GM21825 (cell line): ENCODE results near the gene RAP1GAP2.

Source experiments
- ATAC-seq: cut with Tn5 transposase; IDR thresholded peaks from one replicate; pipeline ENCODE4 v1.9.1; 2021; ENCODE audit warnings: mild to moderate bottlenecking, moderate library complexity; ENCODE audit not compliant: unreplicated experiment

Gene RAP1GAP2

DNA sequence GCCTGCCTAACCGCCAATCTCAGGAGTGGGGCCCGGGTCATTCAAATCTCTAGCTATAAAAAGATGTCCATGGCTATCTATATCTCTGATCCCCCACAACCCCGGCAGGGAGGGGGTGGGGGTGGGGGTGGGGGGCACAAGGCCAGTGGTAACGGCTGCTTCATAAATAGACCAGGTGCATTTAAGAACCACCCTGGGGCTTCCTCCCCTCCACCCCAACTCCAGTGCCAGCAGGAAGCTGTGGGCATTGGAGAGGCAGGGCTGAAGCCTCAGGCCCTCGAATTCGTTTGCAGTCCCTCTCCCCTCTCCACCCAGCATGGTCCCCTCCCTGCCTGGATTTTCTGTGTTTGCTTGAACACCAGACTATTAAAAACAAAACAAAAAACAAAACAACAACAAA is 56.0 kb downstream of the RAP1GAP2 start:
- no peak for ATAC-seq

DNA sequence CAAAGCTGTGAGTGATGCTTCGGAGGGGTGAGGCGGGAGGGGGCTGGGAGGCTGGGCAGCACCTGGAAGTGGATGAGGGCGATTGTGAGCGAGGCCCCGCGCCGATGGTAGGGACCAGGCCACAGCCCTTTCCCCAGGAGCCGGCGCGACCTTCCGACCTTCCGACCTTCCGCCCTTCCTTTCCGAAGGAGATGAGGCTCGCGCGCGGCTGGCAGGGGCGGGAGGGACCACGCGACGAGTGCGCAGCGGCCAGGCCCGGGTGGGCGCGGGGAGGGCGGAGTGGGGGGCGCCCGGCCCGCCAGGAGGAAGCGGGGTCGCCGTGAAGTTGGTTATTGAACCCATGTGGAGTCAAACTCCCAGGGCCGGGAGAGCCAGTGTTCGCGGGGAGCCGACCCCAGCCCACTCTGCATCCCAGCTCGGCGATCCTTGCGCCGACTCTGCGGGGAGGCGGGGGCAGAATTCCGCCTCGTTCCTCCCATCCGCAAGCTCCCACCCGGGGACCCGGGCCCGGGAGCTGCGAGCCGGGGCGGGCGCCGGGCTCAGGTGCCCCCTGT is 56.6 kb downstream of the RAP1GAP2 start:
- ATAC-seq, result no peak

DNA sequence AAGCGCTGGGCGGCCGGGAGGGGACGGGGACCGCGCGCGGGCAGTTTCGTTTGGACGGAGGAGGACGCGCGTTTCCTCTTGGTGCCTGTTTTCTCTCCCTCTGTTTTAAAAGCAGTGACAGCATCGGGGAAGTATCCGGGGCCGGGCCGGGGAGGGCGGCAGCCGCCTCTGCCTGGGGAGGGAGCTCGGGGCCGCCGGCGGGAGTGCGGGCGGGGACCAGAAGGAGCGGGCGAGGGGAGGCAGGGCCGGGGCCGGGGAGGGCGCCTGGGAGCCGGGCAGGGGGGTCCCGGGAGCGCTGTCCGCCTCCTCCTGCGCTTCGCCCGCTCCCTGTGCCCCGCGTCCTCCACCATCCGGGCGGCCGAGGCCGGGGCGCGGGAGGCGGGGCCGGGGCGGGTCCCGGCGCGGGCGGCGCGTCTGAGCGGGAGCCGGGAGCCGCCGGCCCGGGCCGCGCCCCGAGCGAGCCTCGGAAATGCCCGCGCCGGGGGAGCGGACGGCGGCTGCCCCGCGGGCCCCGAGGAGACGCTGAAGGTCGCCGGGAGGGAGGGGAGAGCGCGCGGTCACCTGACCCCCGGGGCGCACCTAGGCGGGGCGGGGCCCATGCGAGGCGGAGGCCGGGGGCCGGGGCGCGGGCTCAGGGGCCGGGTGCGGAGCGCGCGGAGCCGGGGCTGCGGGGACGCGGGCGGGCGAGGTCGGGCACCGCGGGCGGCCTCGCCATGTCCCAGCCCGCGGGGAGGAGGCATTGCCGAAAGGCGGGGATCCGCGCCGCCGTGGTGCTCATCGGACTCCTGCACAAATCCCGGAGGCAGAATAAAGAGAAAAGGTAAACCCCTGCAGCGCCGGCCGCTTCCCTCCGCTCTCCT is 57.3 kb downstream of the RAP1GAP2 start:
- ATAC-seq, result no peak

DNA sequence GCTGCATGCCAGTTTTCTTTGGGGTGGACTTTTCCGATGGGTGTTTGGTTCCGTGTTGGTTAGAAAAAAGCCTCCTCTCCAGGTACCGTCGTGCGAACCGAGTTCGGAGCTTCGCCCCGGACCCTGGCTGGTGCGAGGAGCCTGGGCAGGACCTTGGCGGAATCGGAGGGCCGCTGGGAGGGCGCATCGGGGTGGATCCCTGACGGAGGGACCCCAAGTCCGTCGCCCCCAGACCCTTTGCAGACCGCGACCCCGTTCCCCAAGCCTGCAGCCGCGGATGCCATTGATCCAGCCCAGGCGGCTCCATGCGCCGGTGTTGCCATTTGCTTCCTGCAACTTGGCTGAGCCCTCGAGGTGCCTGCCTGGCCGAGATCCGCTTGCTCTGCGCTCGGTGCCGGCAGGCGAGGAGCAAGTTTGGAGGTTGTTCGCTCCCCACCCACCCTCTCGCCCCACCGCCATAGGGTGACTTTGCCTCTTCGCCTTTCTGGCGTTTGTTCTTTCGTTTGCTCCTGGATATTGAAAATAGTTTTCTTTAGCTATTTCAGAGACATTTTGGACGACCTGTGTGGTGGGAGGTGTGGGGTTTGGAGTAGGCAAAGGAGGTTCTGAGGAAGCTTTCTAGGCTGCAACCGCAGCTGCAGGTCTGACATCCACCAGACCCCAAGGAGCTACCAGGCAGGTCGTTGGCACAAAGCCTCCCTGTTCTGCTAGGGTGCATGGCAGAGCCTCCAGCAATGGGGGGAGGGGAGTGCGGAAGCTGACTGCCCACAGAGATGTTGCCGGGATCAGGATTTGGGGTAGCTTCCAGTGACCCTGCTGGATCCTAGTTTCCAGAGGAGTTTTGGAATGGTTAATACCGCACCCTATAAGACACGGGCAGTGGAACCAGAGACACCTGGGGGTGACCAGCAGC is 58.2 kb downstream of the RAP1GAP2 start:
- ATAC-seq, result no peak

DNA sequence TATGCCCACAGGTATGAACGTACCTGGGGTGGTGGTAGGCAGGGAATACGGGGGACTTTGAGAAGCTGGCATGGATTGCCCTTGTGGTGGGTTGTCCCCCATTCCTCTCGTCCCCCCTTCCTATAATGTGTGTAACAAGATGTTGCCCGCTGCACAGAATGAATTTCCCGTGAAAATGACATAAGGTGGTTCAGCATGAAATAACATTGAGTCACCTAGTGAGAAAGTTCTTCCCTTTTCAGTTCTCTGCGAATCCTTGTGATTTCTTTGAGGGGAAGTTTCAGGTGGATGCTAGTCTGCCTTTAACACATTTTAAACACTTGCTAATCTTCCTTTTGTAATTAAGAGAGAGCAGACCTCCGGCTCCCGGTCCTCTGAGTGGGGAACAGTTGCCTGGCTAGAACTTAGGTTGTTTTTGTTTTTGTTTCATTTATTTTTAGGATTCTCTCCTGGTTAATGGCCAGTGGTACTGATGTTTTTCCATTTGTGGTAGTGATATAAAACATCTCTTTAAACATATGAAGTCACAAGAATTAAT is 58.9 kb downstream of the RAP1GAP2 start:
- ATAC-seq, result no peak

DNA sequence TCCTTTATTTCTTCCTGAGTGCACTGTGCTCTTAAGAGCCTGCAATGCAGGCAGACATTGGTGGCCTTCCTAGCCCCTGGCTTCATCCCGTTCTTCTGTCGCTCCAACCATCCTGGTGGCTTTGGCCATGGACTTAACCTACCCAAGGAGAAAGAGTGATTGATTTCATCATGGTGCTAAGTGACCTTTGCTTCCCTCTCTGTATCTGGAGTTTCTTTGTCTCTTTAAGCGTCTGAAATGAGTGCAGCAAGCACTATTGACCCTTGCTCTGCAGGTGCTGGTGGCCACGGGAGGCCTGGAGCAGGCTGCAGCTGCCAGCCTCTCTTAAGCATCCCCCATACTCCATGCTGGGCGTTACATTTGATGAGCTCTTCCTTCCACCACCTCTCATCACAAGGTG is 60.5 kb downstream of the RAP1GAP2 start:
- no peak for ATAC-seq

DNA sequence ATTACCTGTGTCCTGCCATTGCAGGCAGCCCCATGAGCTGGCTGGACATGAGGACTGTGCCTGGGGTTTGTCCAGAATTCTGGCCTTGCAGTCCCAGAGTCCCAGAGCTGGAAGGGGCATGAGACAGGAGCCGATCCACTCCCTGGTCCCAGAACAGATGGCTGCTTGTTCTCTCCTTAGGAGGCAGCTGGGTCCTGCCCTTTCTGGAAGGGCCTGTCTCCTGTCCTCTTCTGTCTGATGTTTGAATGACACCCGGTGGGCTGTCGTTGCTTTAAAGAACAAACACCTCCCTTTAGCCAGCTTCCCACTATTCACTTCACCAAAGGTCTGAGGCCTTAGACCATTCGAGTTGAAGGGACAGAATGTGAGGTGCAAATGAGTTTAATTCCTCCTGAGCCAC is 63.8 kb downstream of the RAP1GAP2 start:
- no peak for ATAC-seq

DNA sequence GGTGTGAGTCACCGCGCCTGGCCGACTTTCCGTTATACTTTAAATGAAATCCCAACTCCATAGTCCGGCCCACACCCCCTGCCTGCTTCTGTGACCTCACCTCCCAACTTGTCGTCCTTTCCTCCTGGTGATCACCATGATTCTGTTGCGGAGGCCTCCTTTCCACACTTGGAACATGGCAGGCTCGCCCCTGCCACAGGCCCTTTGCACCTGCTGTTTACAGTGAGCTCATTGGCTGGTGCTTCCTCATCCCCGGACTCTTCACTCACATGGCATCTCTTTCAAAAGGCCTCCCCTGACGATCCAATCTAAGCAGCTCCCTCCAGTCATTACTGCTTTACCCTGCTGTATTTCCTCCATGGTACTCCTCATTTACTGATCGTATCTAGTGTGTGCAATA is 64.6 kb downstream of the RAP1GAP2 start:
- ATAC-seq, result no peak

DNA sequence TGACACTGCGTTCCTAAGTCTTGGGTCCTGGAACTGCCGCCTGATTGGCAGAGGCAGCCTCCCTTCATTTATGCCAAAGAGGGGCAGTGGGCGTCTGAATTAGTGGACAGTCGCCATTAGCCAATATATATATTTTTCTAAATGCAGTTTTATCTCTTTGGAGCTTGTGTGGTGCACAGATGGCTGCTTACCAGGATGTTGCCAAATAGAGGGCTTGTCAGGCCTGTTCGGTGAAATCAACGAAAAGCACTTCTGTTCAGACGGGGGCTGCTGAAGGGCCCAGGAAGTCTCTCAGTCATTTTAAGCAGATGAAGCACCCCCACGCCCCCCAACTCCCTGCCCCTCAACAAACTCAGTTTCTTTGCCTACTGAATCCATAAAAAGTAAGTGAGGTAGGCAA is 66.0 kb downstream of the RAP1GAP2 start:
- no peak for ATAC-seq

DNA sequence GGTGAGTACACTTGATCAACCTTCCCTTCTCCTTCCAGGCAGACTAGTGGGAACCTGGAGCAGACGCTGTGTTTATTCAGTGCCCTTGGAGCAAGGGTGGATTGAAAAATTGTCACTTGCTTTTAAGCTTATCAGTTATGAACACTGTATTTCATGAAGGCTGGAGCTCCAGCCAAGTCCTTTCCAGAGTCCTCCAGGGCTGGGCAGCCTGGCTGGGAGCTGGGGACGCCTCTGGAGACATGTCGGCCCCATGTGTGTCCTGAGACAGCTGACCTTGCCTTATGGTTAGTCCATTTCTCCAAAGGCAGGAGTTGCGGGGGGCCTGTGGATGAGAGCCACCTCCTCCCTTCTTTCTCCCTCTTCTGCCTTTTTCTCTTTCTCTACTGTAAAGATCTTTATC is 67.0 kb downstream of the RAP1GAP2 start:
- ATAC-seq, result no peak

DNA sequence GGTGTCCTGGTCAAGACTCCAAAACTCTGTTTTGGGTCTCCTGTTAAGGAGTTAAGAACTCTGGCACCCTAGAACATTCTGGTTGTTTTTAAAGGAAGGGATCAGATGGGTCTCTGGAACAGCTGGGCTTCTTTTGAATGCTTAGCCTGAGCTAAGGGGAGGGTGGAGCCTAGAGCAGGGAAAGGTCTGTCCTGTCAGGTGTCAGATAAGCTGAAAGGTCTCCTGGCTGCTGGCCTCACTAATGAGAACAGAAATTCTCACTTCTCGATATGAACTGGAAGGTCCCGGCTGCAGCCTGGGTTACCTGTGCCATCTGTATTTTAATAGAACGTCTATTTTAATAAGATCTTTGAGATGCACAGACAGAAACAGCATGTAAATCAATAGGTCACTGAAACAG is 69.0 kb downstream of the RAP1GAP2 start:
- no peak for ATAC-seq

DNA sequence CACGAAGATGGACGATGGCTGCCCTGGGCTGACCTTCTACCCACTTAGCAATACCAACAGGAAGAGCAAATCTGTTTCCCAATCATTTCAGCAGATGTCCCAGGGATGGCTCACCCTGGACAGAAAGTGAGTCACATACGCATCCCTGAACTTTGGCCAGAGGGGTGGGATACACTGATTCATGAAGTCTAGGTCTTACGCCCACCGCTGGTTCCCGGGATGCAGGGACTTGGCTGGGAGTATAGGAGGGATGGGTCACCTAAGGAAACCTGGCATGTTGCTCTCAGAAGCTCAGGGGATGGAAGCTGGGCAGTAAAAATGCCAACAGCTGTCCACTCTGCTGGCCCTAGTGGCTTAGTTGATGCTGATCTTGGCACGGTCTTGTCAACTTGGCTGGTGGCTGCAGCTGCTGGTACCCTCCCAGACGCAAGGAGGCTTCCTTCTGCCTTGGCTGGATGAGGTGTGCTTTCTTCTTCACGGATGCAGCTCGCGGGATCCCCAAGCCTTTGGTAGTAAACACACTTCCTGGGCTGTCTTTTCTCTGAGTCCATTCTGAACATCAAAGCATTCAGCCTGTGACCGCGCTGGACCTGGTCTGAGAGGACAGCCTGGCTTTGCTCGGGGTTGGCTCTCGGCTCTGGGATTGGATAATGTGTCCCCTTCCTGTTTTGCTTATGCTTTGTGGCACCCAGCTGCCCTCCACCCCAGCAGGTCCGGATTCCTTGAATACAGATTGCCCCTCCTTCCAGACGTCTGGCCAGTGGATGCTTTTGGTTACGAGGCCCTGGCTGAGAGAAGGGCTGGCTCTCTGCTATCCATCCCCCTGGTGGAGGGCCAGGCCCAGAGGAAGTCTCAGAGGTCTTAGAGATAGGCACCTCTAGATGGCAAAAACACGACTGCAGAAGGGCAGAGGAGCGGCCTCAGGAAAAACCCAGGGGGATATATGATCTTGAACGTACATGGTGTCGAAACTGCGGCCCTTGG is 71.5 kb downstream of the RAP1GAP2 start:
- no peak for ATAC-seq

DNA sequence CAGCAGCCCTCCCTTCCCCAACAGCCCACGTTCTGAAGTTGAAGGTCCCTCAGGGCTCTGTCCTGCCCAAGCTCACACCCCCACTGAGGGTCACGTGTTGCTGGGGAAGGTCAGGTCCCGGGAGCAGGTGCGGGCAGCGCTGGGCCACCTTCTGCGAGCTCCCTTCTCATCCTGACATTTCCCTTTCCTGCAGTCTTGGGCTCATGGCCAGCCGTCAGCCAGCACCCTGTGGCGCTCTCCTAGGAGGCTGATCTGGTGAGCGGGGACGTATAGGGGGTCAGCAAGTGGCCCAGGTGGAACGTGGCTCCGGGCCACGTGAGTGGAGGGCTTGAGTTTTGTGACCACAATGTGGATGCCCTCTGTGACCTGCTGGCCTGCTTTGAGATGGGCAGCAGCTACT is 73.4 kb downstream of the RAP1GAP2 start:
- ATAC-seq, result no peak

DNA sequence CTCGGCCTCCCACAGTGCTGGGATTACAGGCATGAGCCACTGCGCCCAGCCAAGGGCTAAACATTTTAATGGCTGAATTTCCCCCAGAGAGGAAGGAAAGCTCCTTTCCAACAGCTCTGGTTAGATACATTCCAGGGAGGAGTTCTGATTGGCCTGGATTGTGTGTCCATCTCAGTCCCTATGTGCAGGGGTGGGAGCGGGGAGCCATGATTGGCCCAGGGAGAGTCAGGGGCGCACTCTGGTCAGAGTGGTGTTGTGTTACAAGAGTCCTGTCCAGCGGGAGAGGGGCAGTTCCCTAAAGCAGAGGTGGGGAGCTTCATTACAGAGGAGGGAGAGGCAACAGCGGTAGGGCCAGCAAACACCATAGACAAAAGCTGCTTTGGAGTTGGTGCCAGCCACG is 75.0 kb downstream of the RAP1GAP2 start:
- ATAC-seq, result no peak

DNA sequence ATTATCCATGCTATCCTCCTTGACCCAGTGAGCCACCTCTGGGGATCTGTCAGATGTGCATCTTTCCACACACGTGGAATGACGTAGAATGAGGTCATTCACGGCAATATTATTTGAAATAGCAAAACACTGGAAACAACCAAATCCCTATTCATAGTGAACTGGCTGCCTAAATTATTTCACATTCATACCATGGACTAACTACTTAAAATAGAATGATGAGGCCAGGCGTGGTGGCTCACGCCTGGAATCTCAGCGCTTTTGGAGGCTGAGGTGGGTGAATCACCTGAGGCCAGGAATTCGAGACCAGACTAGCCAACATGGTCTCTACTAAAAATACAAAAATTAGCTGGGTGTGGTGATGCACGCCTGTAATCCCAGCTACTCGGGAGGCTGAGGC is 75.5 kb downstream of the RAP1GAP2 start:
- no peak for ATAC-seq

DNA sequence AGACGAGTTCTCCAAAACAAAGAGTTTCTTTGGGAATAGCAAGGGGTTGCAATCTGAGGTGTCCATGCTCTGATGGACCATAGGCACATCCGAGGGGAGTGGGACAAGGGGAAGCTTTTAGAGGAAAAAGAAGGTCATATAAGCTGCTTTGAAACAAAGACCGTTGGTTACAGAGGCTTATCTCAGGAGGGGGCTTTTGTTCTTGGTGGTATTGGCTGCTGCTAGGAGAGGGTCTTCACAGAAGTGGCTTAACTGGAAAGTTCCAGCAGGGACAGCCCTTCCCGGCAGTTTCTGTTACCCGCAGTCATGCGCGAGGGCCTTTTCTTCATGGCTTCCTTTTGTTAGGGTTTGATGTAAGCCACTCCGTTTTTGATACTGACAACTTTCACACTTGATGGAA is 76.0 kb downstream of the RAP1GAP2 start:
- no peak for ATAC-seq

DNA sequence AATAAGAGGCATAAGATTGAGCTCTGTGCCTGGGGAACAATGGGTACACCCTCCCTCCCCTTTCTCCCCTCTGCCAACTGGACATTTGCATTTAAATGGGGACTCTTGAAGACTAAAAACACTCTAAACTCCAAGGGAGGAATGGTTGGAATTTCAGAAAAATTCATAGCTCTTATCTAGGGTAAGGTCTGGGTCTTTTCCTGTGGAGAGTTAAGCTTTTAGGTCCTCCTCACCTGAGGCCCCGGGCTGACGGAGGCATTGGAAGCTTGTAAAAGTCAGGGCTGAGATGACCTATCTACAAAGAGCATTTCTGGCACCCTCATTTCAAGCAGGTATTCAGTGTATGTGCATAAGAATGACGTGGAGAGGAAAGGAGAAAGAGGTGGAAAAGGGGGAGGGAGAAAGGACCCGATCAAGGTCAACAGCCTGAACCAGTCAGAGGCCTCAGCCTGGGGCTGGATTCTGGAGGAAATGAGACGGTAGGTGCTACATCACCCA is 78.0 kb downstream of the RAP1GAP2 start:
- ATAC-seq, result no peak

DNA sequence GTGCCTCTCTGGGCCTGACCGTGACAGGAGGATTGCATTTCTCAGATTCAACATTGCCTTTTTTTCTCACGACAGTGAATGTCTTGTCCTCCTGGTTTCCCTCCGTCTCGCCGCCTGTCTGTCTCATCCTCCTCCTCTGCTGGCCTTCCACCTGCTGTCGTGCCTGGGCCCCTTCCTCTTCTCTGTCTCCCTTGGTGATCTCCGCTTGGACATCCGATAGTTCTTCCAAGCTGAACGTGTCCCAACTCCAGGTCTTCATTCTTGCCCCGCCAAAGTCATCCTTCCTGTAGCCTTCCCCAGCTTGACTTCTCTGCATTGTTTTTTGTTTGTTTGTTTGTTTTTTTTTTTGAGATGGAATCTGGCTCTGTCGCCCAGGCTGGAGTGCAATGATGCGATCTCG is 79.4 kb downstream of the RAP1GAP2 start:
- no peak for ATAC-seq

DNA sequence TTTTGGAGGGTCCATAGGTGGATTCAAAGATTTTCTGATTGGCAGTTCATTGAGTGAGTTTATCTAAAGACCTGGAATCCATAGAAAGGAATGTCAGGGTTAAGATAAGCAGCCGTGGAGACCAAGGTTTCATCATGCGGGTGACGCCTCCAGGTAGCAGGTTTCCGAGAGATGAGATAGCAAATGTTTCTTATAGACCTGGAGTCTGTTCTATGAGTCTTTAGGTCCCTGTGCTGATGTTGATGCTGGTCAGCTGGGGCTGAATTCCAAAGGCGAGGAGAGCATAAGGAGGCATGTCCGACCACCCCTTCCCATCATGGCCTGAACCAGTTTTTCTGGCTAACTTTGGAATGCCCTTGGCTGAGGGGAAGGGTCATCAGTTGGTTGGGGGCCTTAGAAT is 80.2 kb downstream of the RAP1GAP2 start:
- no peak for ATAC-seq

DNA sequence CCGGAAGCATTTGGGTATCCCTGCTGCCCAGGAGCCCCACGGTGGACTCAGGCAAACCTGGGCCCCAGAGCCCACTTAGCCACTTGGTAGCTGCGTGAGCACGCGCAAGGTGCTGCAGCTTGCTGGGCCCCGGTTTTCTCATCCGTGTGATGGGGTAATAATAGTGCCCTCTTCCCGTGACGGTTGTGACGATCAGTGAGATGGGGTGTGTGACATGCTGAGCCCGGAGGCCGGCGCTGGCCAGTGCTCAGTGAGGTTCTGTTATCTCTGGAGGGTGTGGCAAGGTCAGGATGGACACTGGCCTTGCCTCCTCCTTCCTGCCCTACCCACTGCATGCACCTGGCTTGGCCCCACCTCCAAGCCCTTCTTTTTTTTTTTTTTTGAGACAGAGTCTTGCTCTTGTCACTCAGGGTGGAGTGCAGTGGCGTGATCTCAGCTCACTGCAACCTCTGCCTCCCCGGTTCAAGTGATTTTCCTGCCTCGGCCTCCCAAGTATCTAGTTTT is 82.6 kb downstream of the RAP1GAP2 start:
- no peak for ATAC-seq
